ENCODE data around the gene SETX. TPM values are rescaled to one million over a fixed set of nuclear protein-coding genes. Genes with fewer than 3 reads are reported as not detected.
"Not testable (repeated sequence)": the region's sequence is repeated elsewhere in the genome, so short reads cannot be mapped to it uniquely, and the experiment has no call there.

The SETX gene
- polyA plus RNA-seq, 4 donors, result 39.8 to 70.7 (median 49.3) TPM

- no peak for DNase-seq (ENCODE audit: low read depth in 4 of 4, low spot score in 2 of 4)
Measured at GRCh38 chr9:132293145-132293721, 61.6 kb downstream of the SETX start.

GRCh38 chr9:132288966-132289365, 65.8 kb downstream of the SETX start:
- no peak for DNase-seq (ENCODE audit: low read depth in 4 of 4, low spot score in 2 of 4)

- DNase-seq (ENCODE audit: low read depth in 4 of 4, low spot score in 2 of 4), result no peak
Measured at GRCh38 chr9:132288361-132288760, 66.4 kb downstream of the SETX start.

GRCh38 chr9:132287256-132287760, 67.5 kb downstream of the SETX start:
- DNase-seq (ENCODE audit: low read depth in 4 of 4, low spot score in 2 of 4), result no peak

GRCh38 chr9:132283863-132284262, 70.9 kb downstream of the SETX start:
- DNase-seq (ENCODE audit: low read depth in 4 of 4, low spot score in 2 of 4), result no peak

GRCh38 chr9:132283165-132283564, 71.6 kb downstream of the SETX start:
- no peak for DNase-seq (ENCODE audit: low read depth in 4 of 4, low spot score in 2 of 4)

GRCh38 chr9:132274861-132275260, 79.9 kb downstream of the SETX start:
- no peak for DNase-seq (ENCODE audit: low read depth in 4 of 4, low spot score in 2 of 4)

- DNase-seq (ENCODE audit: low read depth in 4 of 4, low spot score in 2 of 4), result not testable (repeated sequence)
Measured at GRCh38 chr9:132269704-132270516, 84.9 kb downstream of the SETX start.

- DNase-seq (ENCODE audit: low read depth in 4 of 4, low spot score in 2 of 4), result peak in 3 of 4 donors; percentile 19 to 49 (median 22)
Measured at GRCh38 chr9:132268725-132269352, 85.9 kb downstream of the SETX start.

GRCh38 chr9:132267660-132268059, 87.1 kb downstream of the SETX start:
- DNase-seq (ENCODE audit: low read depth in 4 of 4, low spot score in 2 of 4), result no peak

- no peak for DNase-seq (ENCODE audit: low read depth in 4 of 4, low spot score in 2 of 4)
Measured at GRCh38 chr9:132266017-132266416, 88.8 kb downstream of the SETX start.

- no peak for DNase-seq (ENCODE audit: low read depth in 4 of 4, low spot score in 2 of 4)
Measured at GRCh38 chr9:132260846-132261245, 93.9 kb downstream of the SETX start.

- no peak for DNase-seq (ENCODE audit: low read depth in 4 of 4, low spot score in 2 of 4)
Measured at GRCh38 chr9:132250324-132251262, 104.2 kb downstream of the SETX start.

GRCh38 chr9:132249690-132250089, 105.1 kb downstream of the SETX start:
- no peak for DNase-seq (ENCODE audit: low read depth in 4 of 4, low spot score in 2 of 4)

GRCh38 chr9:132249123-132249522, 105.7 kb downstream of the SETX start:
- DNase-seq (ENCODE audit: low read depth in 4 of 4, low spot score in 2 of 4), result no peak

GRCh38 chr9:132247942-132248341, 106.8 kb downstream of the SETX start:
- no peak for DNase-seq (ENCODE audit: low read depth in 4 of 4, low spot score in 2 of 4)

GRCh38 chr9:132245465-132245864, 109.3 kb downstream of the SETX start:
- no peak for DNase-seq (ENCODE audit: low read depth in 4 of 4, low spot score in 2 of 4)

- no peak for DNase-seq (ENCODE audit: low read depth in 4 of 4, low spot score in 2 of 4)
Measured at GRCh38 chr9:132244582-132245455, 110.0 kb downstream of the SETX start.

All from left renal cortex interstitium (tissue), 4 donors.